ENCODE data around the gene IGSF11.

The IGSF11 gene

GRCh38 chr3:119011528-119011927 lies 23.1 kb downstream of the IGSF11 start:
- H3K4me3 ChIP-seq (ENCODE audit: low read depth, low read length) = no peak overlapping the region
- DNase-seq = no peak
- no peak overlapping the region for H3K27ac ChIP-seq
- H3K27me3 ChIP-seq (replicated peaks) = no peaks in the 10 kb centered on the region
- H3K36me3 ChIP-seq (replicated peaks) = no peaks in the 10 kb centered on the region
- in situ Hi-C loops (cut with HindIII; ENCODE audit: low pct_ligation_motif_present, low sequenced_read_pairs) = no loop called here
- TF ChIP-seq CTCF (IDR thresholded peaks at IDR 0.05; ENCODE audit: low read depth, low read length, missing control alignments) = no peak

- no peaks in the 10 kb centered on the region for H3K36me3 ChIP-seq (replicated peaks)
- no peak for DNase-seq
- H3K27me3 ChIP-seq (replicated peaks) = no peaks in the 10 kb centered on the region
- no peak overlapping the region for H3K4me3 ChIP-seq (ENCODE audit: low read depth, low read length)
- no peak overlapping the region for H3K27ac ChIP-seq
- in situ Hi-C loops (cut with HindIII; ENCODE audit: low pct_ligation_motif_present, low sequenced_read_pairs) = no loop called here
- TF ChIP-seq CTCF (IDR thresholded peaks at IDR 0.05; ENCODE audit: low read depth, low read length, missing control alignments) = no peak
Measured at GRCh38 chr3:118997190-118997589, 37.5 kb downstream of the IGSF11 start.

GRCh38 chr3:118991775-118992174 lies 42.9 kb downstream of the IGSF11 start:
- H3K27me3 ChIP-seq (replicated peaks) = no peaks in the 10 kb centered on the region
- no peak overlapping the region for H3K27ac ChIP-seq
- H3K36me3 ChIP-seq (replicated peaks) = no peaks in the 10 kb centered on the region
- DNase-seq = no peak
- no peak for TF ChIP-seq CTCF (IDR thresholded peaks at IDR 0.05; ENCODE audit: low read depth, low read length, missing control alignments)
- no peak overlapping the region for H3K4me3 ChIP-seq (ENCODE audit: low read depth, low read length)
- in situ Hi-C loops (cut with HindIII; ENCODE audit: low pct_ligation_motif_present, low sequenced_read_pairs) = no loop called here

- Histone ChIP-seq H3K27ac (no peak overlapping the region), H3K36me3 (replicated peaks) (no peaks in the 10 kb centered on the region), H3K4me3 (ENCODE audit: low read depth, low read length) (no peak overlapping the region), H3K27me3 (replicated peaks) (no peaks in the 10 kb centered on the region)
- in situ Hi-C loops (cut with HindIII; ENCODE audit: low pct_ligation_motif_present, low sequenced_read_pairs) = no loop called here
- DNase-seq = no peak
- TF ChIP-seq CTCF (IDR thresholded peaks at IDR 0.05; ENCODE audit: low read depth, low read length, missing control alignments) = no peak
Measured at GRCh38 chr3:118990823-118991560, 43.7 kb downstream of the IGSF11 start.

- TF ChIP-seq CTCF (IDR thresholded peaks at IDR 0.05; ENCODE audit: low read depth, low read length, missing control alignments) = no peak
- Histone ChIP-seq H3K4me3 (ENCODE audit: low read depth, low read length) (no peak overlapping the region), H3K27me3 (replicated peaks) (no peaks in the 10 kb centered on the region), H3K27ac (no peak overlapping the region), H3K36me3 (replicated peaks) (no peaks in the 10 kb centered on the region)
- in situ Hi-C loops (cut with HindIII; ENCODE audit: low pct_ligation_motif_present, low sequenced_read_pairs) = no loop called here
- DNase-seq = no peak
Measured at GRCh38 chr3:118988198-118989130, 46.2 kb downstream of the IGSF11 start.

Measured in brain microvascular endothelial cell (primary cell).